HCT116 (cell line): Measurements from ENCODE around the gene PDE6C. TPM values are rescaled to one million over a fixed set of nuclear protein-coding genes. Genes with fewer than 3 reads are reported as not detected.

ENCODE experiments used
- ATAC-seq: fragments of 200-7000 bp; cut with Tn5 transposase; 2 replicates; pipeline ENCODE4 v1.9.1; 2020; ENCODE audit warnings: mild to moderate bottlenecking, moderate library complexity
- BruUV-seq: library from RNA; stranded (reverse); fragments of 400-500 nt; replicated peaks from 2 replicates; lab custom pipeline; 2021; lab: Mats Ljungman, UMichigan
- CTCF ChIA-PET: fragments of 300-600 bp; sonication (Branson Sonifier 250); formaldehyde crosslinking; loops from one replicate; lab custom pipeline; 2021; ENCODE audit warnings: antibody characterized with exemption; lab: Charles Lee
- POLR2A ChIA-PET: fragments of 300-600, 350-600 bp; sonication (Branson Sonifier 250); formaldehyde crosslinking; loops from one replicate; lab custom pipeline; 2021; ENCODE audit warnings: antibody characterized with exemption; lab: Charles Lee
- RAD21 ChIA-PET, 2 experiments: fragments of 300-600 bp; sonication (Branson Sonifier 250); formaldehyde crosslinking; loops; one replicate each; lab custom pipeline; 2023; ENCODE audit warnings: low total read pairs in 2 of 2; ENCODE audit not compliant: uncharacterized antibody in 2 of 2, unreplicated experiment in 2 of 2, low non-redundant PET in 1 of 2; lab: Charles Lee
- DNase-seq: peaks from one replicate; pipeline ENCODE4 v3.0.0-alpha.2; 2010; ENCODE audit warnings: low read depth, low spot score
- H2AFZ ChIP-seq: fragments of 200-600 bp; shearing (Covaris generic), sonication (generic); 2 replicates; pipeline ENCODE4 v1.6.1; 2017; ENCODE audit warnings: low read depth, mixed run types, mixed read lengths, antibody characterized with exemption, low read length; ENCODE audit not compliant: poor library complexity, severe bottlenecking
- H3K27ac ChIP-seq: 2 replicates; pipeline ENCODE4 v1.5.1; 2012; ENCODE audit warnings: low read depth, low read length
- H3K27me3 ChIP-seq: fragments of 200-600 bp; sonication (generic); 2 replicates; pipeline ENCODE4 v1.6.1; 2016; ENCODE audit warnings: mixed run types, low read length, mixed read lengths; ENCODE audit not compliant: insufficient read depth
- H3K36me3 ChIP-seq, 2 experiments: fragments of 200-500 bp in 1 of 2; fragments of 200-600 bp in 1 of 2; sonication (Bioruptor generic) in 1 of 2; sonication (generic) in 1 of 2; 2 replicates each; pipeline versions ENCODE4 v1.5.1 to v1.6.1; 2014 to 2016; ENCODE audit warnings: low read length in 2 of 2, inconsistent platforms in 1 of 2, mixed read lengths in 1 of 2, mixed run types in 1 of 2; ENCODE audit not compliant: insufficient read depth in 2 of 2, control insufficient read depth in 1 of 2
- H3K4me1 ChIP-seq, 2 experiments: fragments of 200-600 bp in 1 of 2; sonication (generic) in 1 of 2; 2 replicates each; pipeline versions ENCODE4 v1.5.1 to v1.6.1; 2012 to 2017; ENCODE audit warnings: low read length in 2 of 2, inconsistent platforms in 1 of 2, mild to moderate bottlenecking in 1 of 2, mixed read lengths in 1 of 2, mixed run types in 1 of 2, moderate library complexity in 1 of 2; ENCODE audit not compliant: insufficient read depth in 2 of 2, control insufficient read depth in 1 of 2
- H3K4me2 ChIP-seq: fragments of 200-600 bp; sonication (generic); 2 replicates; pipeline ENCODE4 v1.6.1; 2017; ENCODE audit warnings: mixed run types, low read length, mixed read lengths
- H3K4me3 ChIP-seq, 2 experiments: fragments of 200-600 bp in 1 of 2; sonication (generic) in 1 of 2; replicated peaks in 1 of 2; 2 replicates each; pipeline ENCODE4 v1.5.1; 2011 to 2016; ENCODE audit warnings: low read length in 2 of 2, control low read depth in 1 of 2, low read depth in 1 of 2, mild to moderate bottlenecking in 1 of 2, mixed read lengths in 1 of 2, mixed run types in 1 of 2
- H3K79me2 ChIP-seq: fragments of 200-600 bp; sonication (generic); 2 replicates; pipeline ENCODE4 v1.6.1; 2017; ENCODE audit warnings: mild to moderate bottlenecking, mixed run types, low read length, moderate library complexity, mixed read lengths; ENCODE audit not compliant: insufficient read depth
- H3K9ac ChIP-seq: fragments of 200-600 bp; sonication (generic); 2 replicates; pipeline ENCODE4 v1.6.1; 2016; ENCODE audit warnings: low read length, mixed read lengths
- H3K9me2 ChIP-seq: fragments of 200-600 bp; sonication (generic), shearing (Covaris generic); 2 replicates; pipeline ENCODE4 v1.6.1; 2017; ENCODE audit warnings: mixed run types, mild to moderate bottlenecking, moderate library complexity; ENCODE audit not compliant: insufficient read depth
- H3K9me3 ChIP-seq, 2 experiments: fragments of 200-500 bp in 1 of 2; fragments of 200-600 bp in 1 of 2; sonication (Bioruptor generic) in 1 of 2; sonication (generic) in 1 of 2; 2 replicates each; pipeline ENCODE4 v1.6.1; 2014 to 2017; ENCODE audit warnings: low read length in 2 of 2, mixed read lengths in 2 of 2, inconsistent platforms in 1 of 2, low read depth in 1 of 2, mild to moderate bottlenecking in 1 of 2, mixed run types in 1 of 2, moderate library complexity in 1 of 2; ENCODE audit not compliant: control insufficient read depth in 1 of 2, insufficient read depth in 1 of 2
- H4K20me1 ChIP-seq: fragments of 200-600 bp; sonication (generic), shearing (Covaris generic); 2 replicates; pipeline ENCODE4 v1.6.1; 2017; ENCODE audit warnings: mixed run types, mild to moderate bottlenecking, moderate library complexity; ENCODE audit not compliant: insufficient read depth
- ATF3 ChIP-seq: IDR thresholded peaks from 2 replicates; pipeline ENCODE4 v1.6.1; 2012
- CBX3 ChIP-seq: IDR thresholded peaks from 2 replicates; pipeline ENCODE4 v1.6.1; 2012; ENCODE audit warnings: low read depth
- CEBPB ChIP-seq: IDR thresholded peaks from 2 replicates; pipeline ENCODE4 v1.6.1; 2012; ENCODE audit warnings: low read depth
- CTCF ChIP-seq, 3 experiments: fragments of 200-600 bp in 1 of 3; sonication (generic) in 1 of 3; IDR thresholded peaks in 2 of 3; conservative IDR thresholded peaks in 1 of 3; 2 replicates each; pipeline ENCODE4 v1.5.1; 2012 to 2017; ENCODE audit warnings: low read depth in 2 of 3, low read length in 2 of 3, antibody characterized with exemption in 1 of 3, borderline replicate concordance in 1 of 3, control low read depth in 1 of 3, mild to moderate bottlenecking in 1 of 3, mixed read lengths in 1 of 3, mixed run types in 1 of 3, moderate library complexity in 1 of 3; ENCODE audit not compliant: insufficient read depth in 1 of 3
- FOSL1 ChIP-seq: IDR thresholded peaks from 2 replicates; pipeline ENCODE4 v1.6.1; 2012; ENCODE audit warnings: low read depth
- JUND ChIP-seq: IDR thresholded peaks from 2 replicates; pipeline ENCODE4 v1.6.1; 2012
- MAX ChIP-seq: IDR thresholded peaks from 2 replicates; pipeline ENCODE4 v1.6.1; 2012
- POLR2AphosphoS5 ChIP-seq: IDR thresholded peaks from 2 replicates; pipeline ENCODE4 v1.6.1; 2011; ENCODE audit warnings: mild to moderate bottlenecking, low read depth, low read length, moderate library complexity
- RAD21 ChIP-seq: IDR thresholded peaks from 2 replicates; pipeline ENCODE4 v1.6.1; 2012; ENCODE audit warnings: low read depth, mild to moderate bottlenecking
- SP1 ChIP-seq: IDR thresholded peaks from 2 replicates; pipeline ENCODE4 v1.6.1; 2012; ENCODE audit warnings: low read depth
- SRF ChIP-seq: IDR thresholded peaks from 2 replicates; pipeline ENCODE4 v1.6.1; 2012; ENCODE audit warnings: low read depth
- TCF7L2 ChIP-seq: IDR thresholded peaks from 2 replicates; pipeline ENCODE4 v1.7.0; 2011; ENCODE audit warnings: borderline replicate concordance, inconsistent platforms; ENCODE audit not compliant: insufficient read depth, insufficient read length; ENCODE audit errors: extremely low read depth
- YY1 ChIP-seq: IDR thresholded peaks from 2 replicates; pipeline ENCODE4 v1.6.1; 2011; ENCODE audit warnings: low read length, low read depth, moderate library complexity, mild to moderate bottlenecking; ENCODE audit not compliant: insufficient replicate concordance; ENCODE audit errors: extremely low read depth
- ZBTB33 ChIP-seq: IDR thresholded peaks from 2 replicates; pipeline ENCODE4 v1.6.1; 2011; ENCODE audit warnings: mild to moderate bottlenecking, low read length, moderate library complexity; ENCODE audit not compliant: insufficient replicate concordance; ENCODE audit errors: extremely low read depth
- ZFX ChIP-seq: fragments of 450-650 bp; IDR thresholded peaks from 2 replicates; pipeline ENCODE4 v1.6.1; 2017
- ZNF274 ChIP-seq: fragments of 200-500 bp; sonication (Bioruptor generic); IDR thresholded peaks from 2 replicates; pipeline ENCODE4 v1.6.1; 2014; ENCODE audit warnings: mild to moderate bottlenecking, low read depth, low read length, inconsistent platforms
- intact Hi-C: fragments of 100-400 bp; cut with micrococcal nuclease; formaldehyde crosslinking; loops from 2 replicates; pipeline ENCODE4 v1.10.0; 2022
- total RNA-seq: library from RNA; stranded (reverse); gene quantifications from one replicate; pipeline ENCODE4 v1.2.1, GENCODE V29; 2021; ENCODE audit not compliant: unreplicated experiment

The PDE6C gene
- total RNA-seq, 1 experiment from 2014 or later, result not detected

GRCh38 chr10:93603023-93603422, 9.3 kb upstream of the PDE6C start:
- ChIA-PET POLR2A (no interaction called here), CTCF (no interaction called here), RAD21 (no interaction called here)
- DNase-seq (no peak), ATAC-seq (no peak)
- Histone ChIP-seq H4K20me1 (no peaks in the 10 kb centered on the region), H3K9me3 (no peaks in the 10 kb centered on the region), H3K27ac (no peak overlapping the region), H3K9me2 (no peaks in the 10 kb centered on the region), H3K9ac (no peak overlapping the region), H3K79me2 (no peaks in the 10 kb centered on the region), H3K27me3 (no peaks in the 10 kb centered on the region), H2AFZ (no peak overlapping the region)
- intact Hi-C loops, result no loop called here
- TF ChIP-seq CEBPB (no peak), ATF3 (no peak), POLR2AphosphoS5 (no peak), SRF (no peak), RAD21 (no peak), CBX3 (no peak), YY1 (no peak), ZBTB33 (no peak), SP1 (no peak), JUND (no peak), TCF7L2 (no peak), CTCF (IDR thresholded peaks at IDR 0.05 in 2 of 3, conservative IDR thresholded peaks at IDR 0.05 in 1 of 3; ENCODE audit: borderline replicate concordance in 1 of 3, insufficient read depth in 1 of 3, low read depth in 2 of 3, low read length in 2 of 3) (no peak), ZFX (no peak), ZNF274 (no peak), FOSL1 (no peak), MAX (no peak)
- TF ChIP-seq, all 23 proteins: peak for 0
- Histone ChIP-seq H3K4me3 (no peak overlapping the region), H3K36me3 (no peaks in the 10 kb centered on the region), H3K4me2 (no peak overlapping the region), H3K4me1 (no peaks in the 10 kb centered on the region)
- no TSS peak for BruUV-seq
